Fibroblast of lung (primary cell): ENCODE data around the gene SLC25A34. TPM values are rescaled to one million over a fixed set of nuclear protein-coding genes. Genes with fewer than 3 reads are reported as not detected.

Experiments
- DNase-seq, 2 donors: peaks; one replicate each; pipeline versions ENCODE4 v3.0.0 to v3.0.0-alpha.2; 2010; ENCODE audit warnings: low read depth in 2 of 2
- H2AFZ ChIP-seq: 2 replicates; pipeline ENCODE4 v1.5.1; 2012; ENCODE audit warnings: low read length, control low read depth, inconsistent platforms
- H3K27ac ChIP-seq: 2 replicates; pipeline ENCODE4 v1.5.1; 2011; ENCODE audit warnings: low read length, control low read depth; ENCODE audit not compliant: insufficient read depth
- H3K27me3 ChIP-seq: 2 replicates; pipeline ENCODE4 v1.5.1; 2011; ENCODE audit warnings: mild to moderate bottlenecking, low read length; ENCODE audit not compliant: control insufficient read depth, insufficient read depth
- H3K36me3 ChIP-seq: 2 replicates; pipeline ENCODE4 v1.5.1; 2011; ENCODE audit warnings: low read length; ENCODE audit not compliant: control insufficient read depth, insufficient read depth
- H3K4me1 ChIP-seq: 2 replicates; pipeline ENCODE4 v1.5.1; 2011; ENCODE audit warnings: low read length; ENCODE audit not compliant: control insufficient read depth, insufficient read depth; ENCODE audit errors: extremely low read depth
- H3K4me2 ChIP-seq: 2 replicates; pipeline ENCODE4 v1.5.1; 2011; ENCODE audit warnings: low read length, control low read depth; ENCODE audit not compliant: insufficient read depth; ENCODE audit errors: extremely low read depth
- H3K4me3 ChIP-seq, 4 experiments: fragments of 200-600 bp in 1 of 4; sonication (generic) in 1 of 4; replicated peaks in 1 of 4; 2 replicates each; pipeline ENCODE4 v1.5.1; 2011 to 2016; ENCODE audit warnings: low read length in 4 of 4, low read depth in 3 of 4, mild to moderate bottlenecking in 3 of 4, control low read depth in 2 of 4, inconsistent platforms in 1 of 4, mixed read lengths in 1 of 4; ENCODE audit not compliant: insufficient read depth in 1 of 4; ENCODE audit errors: control extremely low read depth in 1 of 4
- H3K79me2 ChIP-seq: 2 replicates; pipeline ENCODE4 v1.5.1; 2012; ENCODE audit warnings: mild to moderate bottlenecking, low read length, inconsistent platforms; ENCODE audit not compliant: control insufficient read depth, insufficient read depth
- H3K9ac ChIP-seq: 2 replicates; pipeline ENCODE4 v1.5.1; 2011; ENCODE audit warnings: mild to moderate bottlenecking, low read length, control low read depth; ENCODE audit not compliant: insufficient read depth
- H3K9me3 ChIP-seq: 2 replicates; pipeline ENCODE4 v1.5.1; 2012; ENCODE audit warnings: low read depth, low read length; ENCODE audit not compliant: control insufficient read depth, insufficient read depth
- H4K20me1 ChIP-seq: 2 replicates; pipeline ENCODE4 v1.5.1; 2011; ENCODE audit warnings: low read length; ENCODE audit not compliant: control insufficient read depth, insufficient read depth; ENCODE audit errors: extremely low read depth
- EZH2 ChIP-seq: IDR thresholded peaks from 2 replicates; pipeline ENCODE4 v1.5.1; 2012; ENCODE audit warnings: low read length, control low read depth, mild to moderate bottlenecking; ENCODE audit errors: missing control alignments
- polyA plus RNA-seq, 2 donors: library from polyadenylated mRNA; depleted of rRNA in 1 of 2; stranded (reverse) in 1 of 2; unstranded in 1 of 2; fragments of >200 nt; gene quantifications; 2 replicates each; pipeline ENCODE4 v1.2.1, GENCODE V29; 2011 to 2012; ENCODE audit warnings: missing spikeins in 1 of 2
- total RNA-seq: library from RNA; depleted of rRNA; stranded (reverse); fragments of >200 nt; gene quantifications from 2 replicates; pipeline ENCODE4 v1.2.1, GENCODE V29; 2014
- TF ChIP-seq, protein P1 (sequence below), 2 donors: IDR thresholded peaks in 1 of 2; conservative IDR thresholded peaks in 1 of 2; 1 replicate in 1 of 2; 2 replicates in 1 of 2; pipeline ENCODE4 v1.5.1; 2011 to 2012; ENCODE audit warnings: low read length in 2 of 2, control low read depth in 1 of 2, inconsistent platforms in 1 of 2, low read depth in 1 of 2, mild to moderate bottlenecking in 1 of 2

SLC25A34 gene
- total and polyA plus RNA-seq, 2 donors (not counting 1 experiment from before 2014, with no cell fraction given) = 0.35 to 0.83 TPM

DNA sequence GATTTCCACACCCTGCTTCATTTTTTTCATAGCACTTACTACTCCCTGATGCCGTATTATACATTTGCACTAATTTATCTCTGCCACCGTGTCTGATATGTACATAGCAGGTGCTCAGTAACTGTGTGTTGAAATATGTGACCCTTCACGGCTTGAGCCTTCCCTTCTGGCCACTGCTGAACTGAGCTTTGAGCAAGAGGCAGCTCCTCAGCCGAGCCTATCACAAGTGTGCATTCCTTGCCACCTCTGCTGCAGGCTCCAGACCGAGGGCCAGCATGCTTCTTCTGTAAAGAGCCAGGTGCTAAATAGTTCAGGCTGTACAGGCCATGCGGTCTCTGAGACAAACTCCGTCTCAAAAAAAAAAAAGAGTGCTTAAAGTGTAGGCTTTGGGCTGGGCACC is 29.3 kb upstream of the SLC25A34 start:
- TF ChIP-seq EZH2 = no peak
- TF ChIP-seq, protein P1, sequence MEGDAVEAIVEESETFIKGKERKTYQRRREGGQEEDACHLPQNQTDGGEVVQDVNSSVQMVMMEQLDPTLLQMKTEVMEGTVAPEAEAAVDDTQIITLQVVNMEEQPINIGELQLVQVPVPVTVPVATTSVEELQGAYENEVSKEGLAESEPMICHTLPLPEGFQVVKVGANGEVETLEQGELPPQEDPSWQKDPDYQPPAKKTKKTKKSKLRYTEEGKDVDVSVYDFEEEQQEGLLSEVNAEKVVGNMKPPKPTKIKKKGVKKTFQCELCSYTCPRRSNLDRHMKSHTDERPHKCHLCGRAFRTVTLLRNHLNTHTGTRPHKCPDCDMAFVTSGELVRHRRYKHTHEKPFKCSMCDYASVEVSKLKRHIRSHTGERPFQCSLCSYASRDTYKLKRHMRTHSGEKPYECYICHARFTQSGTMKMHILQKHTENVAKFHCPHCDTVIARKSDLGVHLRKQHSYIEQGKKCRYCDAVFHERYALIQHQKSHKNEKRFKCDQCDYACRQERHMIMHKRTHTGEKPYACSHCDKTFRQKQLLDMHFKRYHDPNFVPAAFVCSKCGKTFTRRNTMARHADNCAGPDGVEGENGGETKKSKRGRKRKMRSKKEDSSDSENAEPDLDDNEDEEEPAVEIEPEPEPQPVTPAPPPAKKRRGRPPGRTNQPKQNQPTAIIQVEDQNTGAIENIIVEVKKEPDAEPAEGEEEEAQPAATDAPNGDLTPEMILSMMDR (conservative IDR thresholded peaks at IDR 0.05 in 1 of 2, IDR thresholded peaks at IDR 0.05 in 1 of 2; ENCODE audit: low read depth in 1 of 2, low read length in 2 of 2) = no peak
- Histone ChIP-seq H3K4me1 (peaks cover 10% of the 10 kb centered on the region), H3K27ac (no peak overlapping the region), H3K36me3 (peaks cover 4% of the 10 kb centered on the region), H3K4me3 (no peak overlapping the region), H4K20me1 (no peaks in the 10 kb centered on the region), H3K9me3 (no peaks in the 10 kb centered on the region), H3K4me2 (no peak overlapping the region), H3K9ac (no peak overlapping the region), H3K27me3 (no peaks in the 10 kb centered on the region), H3K79me2 (peaks cover 43% of the 10 kb centered on the region), H2AFZ (no peak overlapping the region)
- no peak for DNase-seq

DNA sequence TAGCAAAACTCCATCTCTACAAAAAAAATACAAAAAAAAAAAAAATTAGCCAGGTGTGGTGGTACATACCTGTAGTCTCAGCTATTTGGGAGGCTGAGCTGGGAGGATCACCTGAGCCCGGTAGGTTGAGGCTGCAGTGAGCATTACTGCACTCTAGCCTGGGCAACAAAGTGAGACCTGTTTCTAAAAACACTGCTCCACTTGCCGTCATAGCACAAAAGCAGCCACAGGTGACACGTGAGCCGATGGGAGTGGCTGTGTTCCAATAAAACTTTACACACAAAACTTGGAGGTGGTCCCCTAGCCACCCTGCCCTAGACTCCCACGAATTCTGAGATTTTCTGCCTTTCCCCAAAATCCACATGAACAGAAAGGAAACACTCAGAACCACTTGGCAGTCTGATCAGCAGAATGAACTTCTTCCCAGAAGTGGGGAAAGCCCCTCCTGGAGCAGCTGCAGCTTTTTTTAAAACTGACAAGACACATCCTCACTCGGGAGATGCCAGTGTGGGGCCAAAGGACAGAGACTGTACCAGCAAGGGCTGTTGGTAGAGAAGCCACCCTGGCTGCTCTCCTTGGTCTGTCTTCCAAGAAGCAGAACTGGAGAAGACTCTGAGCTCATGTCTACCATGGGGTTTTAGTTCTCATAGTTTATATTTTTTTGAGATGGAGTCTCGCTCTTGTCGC is 28.7 kb upstream of the SLC25A34 start:
- no peak for DNase-seq
- Histone ChIP-seq H3K36me3 (peaks cover 2% of the 10 kb centered on the region), H3K4me3 (no peak overlapping the region), H3K79me2 (peaks cover 40% of the 10 kb centered on the region), H3K9me3 (no peaks in the 10 kb centered on the region), H3K27me3 (no peaks in the 10 kb centered on the region), H3K9ac (no peak overlapping the region), H3K4me1 (peaks cover 10% of the 10 kb centered on the region), H3K4me2 (no peak overlapping the region), H2AFZ (no peak overlapping the region), H3K27ac (no peak overlapping the region), H4K20me1 (no peaks in the 10 kb centered on the region)
- TF ChIP-seq, protein P1 (conservative IDR thresholded peaks at IDR 0.05 in 1 of 2, IDR thresholded peaks at IDR 0.05 in 1 of 2; ENCODE audit: low read depth in 1 of 2, low read length in 2 of 2) = no peak
- no peak for TF ChIP-seq EZH2

DNA sequence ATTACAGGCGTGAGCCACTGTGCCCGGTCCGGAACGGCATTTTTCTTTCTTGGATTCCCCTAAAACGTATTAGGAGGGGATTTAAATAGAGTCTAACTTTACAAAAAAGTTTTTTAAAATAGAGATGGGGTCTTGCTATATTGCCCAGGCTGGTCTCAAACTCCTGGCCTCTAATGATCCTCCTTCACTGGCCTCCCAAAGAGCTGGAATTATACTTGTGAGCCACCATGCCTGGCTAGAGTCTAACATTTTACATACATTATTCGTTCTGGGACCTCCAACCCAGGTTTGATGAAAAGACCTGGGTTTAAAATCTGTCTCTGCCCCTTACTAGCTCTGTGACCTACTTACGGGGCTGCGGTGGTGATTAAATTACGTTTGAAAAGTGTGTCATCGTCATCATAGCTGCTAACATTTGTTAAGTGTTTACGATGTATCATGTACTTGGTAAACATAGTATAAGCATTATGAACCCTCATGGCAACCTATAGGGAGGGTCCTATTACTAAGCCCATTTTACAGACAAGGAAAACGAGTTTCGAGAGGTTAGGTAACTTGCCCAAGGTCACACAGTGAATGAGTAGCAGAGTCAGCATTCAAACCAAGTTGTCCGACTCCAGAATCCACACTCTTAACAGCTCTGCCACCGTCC is 27.4 kb upstream of the SLC25A34 start:
- no peak for TF ChIP-seq EZH2
- TF ChIP-seq, protein P1 (conservative IDR thresholded peaks at IDR 0.05 in 1 of 2, IDR thresholded peaks at IDR 0.05 in 1 of 2; ENCODE audit: low read depth in 1 of 2, low read length in 2 of 2) = no peak
- no peaks in the 10 kb centered on the region for H3K9me3 ChIP-seq
- no peak overlapping the region for H2AFZ ChIP-seq
- no peak overlapping the region for H3K4me3 ChIP-seq
- DNase-seq = no peak
- H3K27me3 ChIP-seq = no peaks in the 10 kb centered on the region
- no peak overlapping the region for H3K4me2 ChIP-seq
- H3K27ac ChIP-seq = no peak overlapping the region
- H4K20me1 ChIP-seq = no peaks in the 10 kb centered on the region
- H3K36me3 ChIP-seq = peaks cover 2% of the 10 kb centered on the region
- H3K4me1 ChIP-seq = peaks cover 4% of the 10 kb centered on the region
- no peak overlapping the region for H3K9ac ChIP-seq
- peaks cover 42% of the 10 kb centered on the region for H3K79me2 ChIP-seq
